GM18951 (cell line): Measurements from ENCODE around the gene NOS1.

Source experiments
- POLR2A ChIP-seq: IDR thresholded peaks from 4 replicates; pipeline ENCODE4 v1.6.1; 2011; ENCODE audit warnings: mild to moderate bottlenecking; ENCODE audit not compliant: insufficient read length, insufficient read depth; ENCODE audit errors: extremely low read depth
- in situ Hi-C: fragments of 300-500 bp; cut with MboI; formaldehyde crosslinking; loops from one replicate; pipeline ENCODE4 v1.12.0; 2022; ENCODE audit warnings: low sequenced_read_pairs, mixed read lengths, inconsistent platforms; ENCODE audit not compliant: unreplicated experiment

Gene NOS1

DNA sequence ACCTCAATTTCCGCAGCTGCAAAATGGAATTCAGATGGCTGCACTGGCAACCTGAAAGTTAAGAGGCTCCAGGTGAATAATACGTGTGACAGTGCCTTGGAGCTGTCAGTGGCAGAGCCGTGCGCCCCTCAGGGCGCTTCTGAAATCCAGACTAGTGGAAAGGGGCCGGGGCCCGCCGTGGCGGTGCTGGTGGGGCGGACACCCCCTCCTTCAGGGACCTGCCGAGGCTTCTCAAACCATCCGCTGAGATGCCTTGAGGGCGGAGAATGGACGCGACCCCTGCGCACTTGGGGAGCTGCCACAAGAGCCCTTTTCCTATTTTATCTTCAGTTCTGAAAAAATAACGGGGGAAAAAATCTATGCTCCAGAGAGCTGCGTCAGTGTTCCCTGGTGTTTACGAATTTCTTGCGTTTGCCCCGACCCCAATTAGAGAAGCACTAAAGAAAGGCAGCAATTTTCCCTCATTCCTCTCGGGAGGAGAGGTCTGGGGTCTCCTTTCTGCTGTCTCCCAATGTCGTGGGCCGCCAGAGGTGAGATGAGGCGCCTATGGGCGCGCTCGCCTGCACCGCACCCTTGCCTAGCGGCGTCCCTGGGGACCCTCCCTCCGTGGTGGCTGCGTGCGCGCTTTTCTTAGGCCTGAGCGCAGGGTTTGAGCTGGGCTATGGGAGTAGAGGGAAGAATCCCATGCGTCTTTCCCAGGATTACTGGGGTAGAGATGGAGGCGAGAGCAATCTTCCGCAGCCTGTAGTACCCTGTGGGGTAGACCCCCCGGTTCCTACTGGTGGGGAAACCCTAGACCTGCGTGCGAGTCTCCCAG lies 2.2 kb downstream of the NOS1 start:
- TF ChIP-seq POLR2A = no peak
- in situ Hi-C loops = loop anchor here (25.0 kb wide), 1 partner anchor 478 kb away; no protein-coding TSS in a partner anchor

- no peak for TF ChIP-seq POLR2A
- in situ Hi-C loops = loop anchor here (25.0 kb wide), 1 partner anchor 481 kb away; no protein-coding TSS in a partner anchor
Observed at GRCh38 chr12:117356048-117356447, 5.4 kb downstream of the NOS1 start.

GRCh38 chr12:117352883-117353282 lies 8.5 kb downstream of the NOS1 start:
- TF ChIP-seq POLR2A = no peak
- in situ Hi-C loops = loop anchor here (25.0 kb wide), 1 partner anchor 484 kb away; no protein-coding TSS in a partner anchor

- TF ChIP-seq POLR2A = no peak
- in situ Hi-C loops = loop anchor here (25.0 kb wide), 1 partner anchor 485 kb away; no protein-coding TSS in a partner anchor
Observed at GRCh38 chr12:117352206-117352605, 9.2 kb downstream of the NOS1 start.

DNA sequence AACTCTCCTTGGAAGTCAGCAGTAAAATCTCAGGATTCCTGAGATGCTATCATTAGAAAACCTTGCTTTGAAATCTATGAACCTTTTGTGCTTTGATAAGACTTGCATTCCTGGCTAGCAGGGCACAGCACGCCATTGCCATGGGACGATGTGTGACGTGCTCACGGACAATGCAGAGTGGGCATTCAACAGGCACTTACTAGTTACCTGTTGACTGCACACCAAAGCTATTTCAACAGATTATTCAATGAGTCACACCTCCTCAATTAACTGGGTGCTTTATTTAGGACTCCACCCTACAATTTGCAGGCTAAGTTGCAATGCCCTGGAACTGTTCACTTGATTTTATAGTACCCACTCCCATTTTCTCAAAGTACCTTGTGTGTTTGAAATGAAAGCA lies 11.3 kb downstream of the NOS1 start:
- TF ChIP-seq POLR2A = no peak
- in situ Hi-C loops = loop anchor here (25.0 kb wide), 1 partner anchor 487 kb away; no protein-coding TSS in a partner anchor

DNA sequence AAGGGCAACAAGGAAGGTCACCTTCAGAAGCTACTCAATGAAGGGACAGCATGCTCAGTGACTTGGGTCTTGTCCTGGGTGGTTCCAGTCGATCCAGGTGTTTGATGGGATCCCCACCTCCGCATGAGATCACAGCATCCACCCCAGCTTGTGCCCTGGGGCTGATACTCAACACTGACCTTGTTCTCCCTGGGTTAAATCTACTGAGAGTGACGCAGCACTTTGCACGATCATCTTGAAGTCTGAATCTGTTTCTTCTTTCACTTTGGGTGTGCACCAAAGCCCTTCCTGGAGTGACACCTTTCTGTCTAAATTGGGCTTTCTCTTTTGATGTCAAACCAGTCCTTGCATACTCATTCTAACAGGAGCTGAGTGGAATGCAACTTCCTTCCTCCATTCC lies 13.8 kb downstream of the NOS1 start:
- no peak for TF ChIP-seq POLR2A
- in situ Hi-C loops = no loop called here

DNA sequence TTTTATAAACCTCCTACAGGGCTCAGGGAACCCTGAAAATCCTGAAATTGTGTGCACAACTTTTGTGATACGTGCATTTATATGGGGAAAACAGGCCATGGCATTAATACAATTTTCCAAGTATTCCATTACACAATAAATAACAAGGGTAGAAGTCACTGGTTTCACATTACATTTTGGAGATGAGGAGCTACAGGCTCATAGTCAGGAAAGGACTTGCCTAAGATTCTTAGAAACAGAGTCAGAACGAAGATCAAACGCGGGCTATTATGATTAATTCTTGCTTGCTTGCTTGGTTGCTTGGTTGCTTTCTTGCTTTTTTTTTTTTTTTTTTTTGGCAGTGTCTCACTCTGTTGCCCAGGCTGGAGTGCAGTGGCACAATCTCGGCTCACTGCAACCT lies 16.7 kb downstream of the NOS1 start:
- no peak for TF ChIP-seq POLR2A
- in situ Hi-C loops = no loop called here

DNA sequence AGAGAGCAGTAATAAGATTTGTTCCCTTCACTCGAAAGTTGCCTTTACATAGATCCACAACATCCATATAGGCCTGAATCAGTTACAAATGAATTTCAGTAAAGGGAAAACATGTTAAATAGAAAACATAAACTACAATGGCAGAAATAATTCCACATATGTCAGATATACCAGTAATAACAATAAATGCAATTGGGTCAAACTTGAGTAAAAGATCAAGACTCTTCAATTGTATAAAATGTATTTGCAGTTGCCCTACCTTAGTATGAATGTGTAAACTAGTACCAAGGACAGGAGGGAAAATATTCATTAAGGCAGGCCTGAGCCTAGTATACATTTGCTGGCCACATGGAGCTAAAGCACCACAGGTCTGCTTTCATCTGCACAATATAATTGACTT lies 17.6 kb downstream of the NOS1 start:
- TF ChIP-seq POLR2A = no peak
- in situ Hi-C loops = no loop called here

GRCh38 chr12:117343296-117343695 lies 18.1 kb downstream of the NOS1 start:
- in situ Hi-C loops = no loop called here
- no peak for TF ChIP-seq POLR2A

GRCh38 chr12:117342682-117343081 lies 18.7 kb downstream of the NOS1 start:
- in situ Hi-C loops = no loop called here
- no peak for TF ChIP-seq POLR2A

DNA sequence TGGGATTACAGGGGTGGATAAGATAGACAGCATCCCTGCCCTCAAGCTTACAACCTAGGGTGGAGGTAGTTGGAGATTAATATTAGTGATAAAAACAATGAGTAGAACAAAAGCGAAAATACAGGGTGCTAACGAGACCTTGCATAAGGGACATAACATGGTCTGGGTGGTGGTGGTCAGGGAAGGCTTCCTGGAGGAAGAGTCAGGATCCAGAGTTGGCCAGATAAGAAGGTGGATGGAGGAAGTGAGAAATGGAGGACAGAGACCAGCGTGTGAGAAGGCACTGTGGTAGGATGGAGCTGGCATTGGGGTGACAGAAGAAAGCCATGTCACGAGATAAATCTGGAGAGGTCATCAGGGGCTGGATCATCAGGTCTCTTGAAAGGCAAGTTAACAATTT lies 19.2 kb downstream of the NOS1 start:
- in situ Hi-C loops = no loop called here
- TF ChIP-seq POLR2A = no peak

- TF ChIP-seq POLR2A = no peak
Observed at GRCh38 chr12:117339104-117339503, 22.3 kb downstream of the NOS1 start.

DNA sequence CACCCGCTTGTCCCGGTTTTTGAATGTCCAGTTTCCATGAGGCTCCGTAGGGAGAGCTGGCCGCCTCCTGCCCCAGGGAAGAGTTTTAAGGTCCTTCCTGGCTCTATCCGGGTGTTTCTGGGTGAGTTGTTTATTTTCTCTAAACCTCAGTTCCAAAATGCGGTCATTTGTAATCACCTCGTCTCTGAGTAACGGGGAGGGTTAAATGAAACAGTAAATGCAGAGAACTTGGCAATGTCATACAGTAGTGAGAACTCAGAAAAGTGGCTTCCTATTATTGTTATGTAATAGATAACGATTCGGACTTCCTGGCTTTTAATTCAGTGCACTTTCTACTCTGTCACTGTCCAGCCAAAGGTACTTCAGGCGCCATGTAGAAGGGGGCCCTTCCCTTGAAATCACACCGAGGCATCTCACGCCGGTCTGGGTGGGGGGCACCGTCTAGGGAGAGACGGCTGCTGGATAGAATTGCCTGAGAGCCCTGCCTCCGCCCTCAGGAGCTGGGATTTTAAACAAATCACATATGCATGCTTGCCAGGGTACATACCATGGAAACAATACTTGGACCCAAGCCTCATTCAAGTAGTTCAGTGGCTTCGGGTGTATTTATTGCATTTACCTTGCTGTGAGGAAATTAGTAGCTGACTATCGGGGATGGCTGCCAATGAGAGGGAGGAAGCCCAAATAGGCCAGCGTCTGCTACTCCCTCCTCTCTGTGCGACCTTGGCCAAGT lies 26.4 kb downstream of the NOS1 start:
- in situ Hi-C loops = no loop called here
- TF ChIP-seq POLR2A = no peak

More at GRCh38 chr12:117339104-117339503, 22.3 kb downstream of the NOS1 start:
- in situ Hi-C loops = no loop called here
